ENCODE results near the gene ARHGAP45.
"Not testable (repeated sequence)": the region's sequence is repeated elsewhere in the genome, so short reads cannot be mapped to it uniquely, and the experiment has no call there.

The ARHGAP45 gene

GRCh38 chr19:1129084-1129483, 62.1 kb downstream of the ARHGAP45 start:
- not testable (repeated sequence) for H3K27me3 ChIP-seq (replicated peaks in 2 of 5; ENCODE audit: control insufficient read depth in 4 of 5, insufficient read depth in 5 of 5, low read length in 4 of 5); H3K27ac ChIP-seq (ENCODE audit: insufficient read depth in 1 of 2, low read depth in 1 of 2, low read length in 2 of 2, poor library complexity in 1 of 2, severe bottlenecking in 2 of 2); H3K9me3 ChIP-seq (ENCODE audit: control extremely low read depth in 1 of 5, control insufficient read depth in 4 of 5, insufficient read depth in 2 of 5, low read depth in 1 of 5, low read length in 4 of 5); H3K4me3 ChIP-seq (ENCODE audit: control insufficient read depth in 1 of 7, extremely low read depth in 1 of 7, insufficient read depth in 4 of 7, low read depth in 2 of 7, low read length in 6 of 7); DNase-seq
- CTCF ChIA-PET, result interaction anchor here (1.2 to 1.5 kb wide), 2 partner anchors 15 to 88 kb away, joined by 3 to 6 read pairs; no protein-coding TSS in a partner anchor
- H3K4me1 ChIP-seq (ENCODE audit: control extremely low read depth in 1 of 4, control insufficient read depth in 4 of 4, insufficient read depth in 4 of 4, low read length in 3 of 4), result peaks cover 0 to 63% (median 51%) of the 10 kb centered on the region in 4 experiments
- POLR2A ChIA-PET, result interaction anchor here (0.6 kb wide), 1 partner anchor 142 kb away, joined by 3 read pairs; no protein-coding TSS in a partner anchor
- 95% methylated on average over 5 of the region's 7 CpGs for WGBS (ENCODE audit: insufficient coverage)
- H3K36me3 ChIP-seq (ENCODE audit: control insufficient read depth in 4 of 4, insufficient read depth in 4 of 4, low read length in 3 of 4), result peaks cover 0 to 48% (median 28%) of the 10 kb centered on the region in 4 experiments

- Histone ChIP-seq H3K4me1 (ENCODE audit: control extremely low read depth in 1 of 4, control insufficient read depth in 4 of 4, insufficient read depth in 4 of 4, low read length in 3 of 4) (peaks cover 0 to 68% (median 54%) of the 10 kb centered on the region in 4 experiments), H3K4me3 (ENCODE audit: control insufficient read depth in 1 of 7, extremely low read depth in 1 of 7, insufficient read depth in 4 of 7, low read depth in 2 of 7, low read length in 6 of 7) (no peak overlapping the region), H3K27me3 (replicated peaks in 2 of 5; ENCODE audit: control insufficient read depth in 4 of 5, insufficient read depth in 5 of 5, low read length in 4 of 5) (no peaks in the 10 kb centered on the region), H3K9me3 (ENCODE audit: control extremely low read depth in 1 of 5, control insufficient read depth in 4 of 5, insufficient read depth in 2 of 5, low read depth in 1 of 5, low read length in 4 of 5) (no peaks in the 10 kb centered on the region), H3K27ac (ENCODE audit: insufficient read depth in 1 of 2, low read depth in 1 of 2, low read length in 2 of 2, poor library complexity in 1 of 2, severe bottlenecking in 2 of 2) (no peak overlapping the region), H3K36me3 (ENCODE audit: control insufficient read depth in 4 of 4, insufficient read depth in 4 of 4, low read length in 3 of 4) (peaks cover 0 to 48% (median 25%) of the 10 kb centered on the region in 4 experiments)
- ChIA-PET POLR2A (no interaction called here), CTCF (interaction anchor here (1.2 to 1.5 kb wide), 2 partner anchors 16 to 88 kb away, joined by 3 to 6 read pairs; no protein-coding TSS in a partner anchor)
- 97% methylated on average over 17 of the region's 18 CpGs for WGBS (ENCODE audit: insufficient coverage)
- DNase-seq, result no peak
Measured at GRCh38 chr19:1129535-1129934, 62.6 kb downstream of the ARHGAP45 start.

DNA sequence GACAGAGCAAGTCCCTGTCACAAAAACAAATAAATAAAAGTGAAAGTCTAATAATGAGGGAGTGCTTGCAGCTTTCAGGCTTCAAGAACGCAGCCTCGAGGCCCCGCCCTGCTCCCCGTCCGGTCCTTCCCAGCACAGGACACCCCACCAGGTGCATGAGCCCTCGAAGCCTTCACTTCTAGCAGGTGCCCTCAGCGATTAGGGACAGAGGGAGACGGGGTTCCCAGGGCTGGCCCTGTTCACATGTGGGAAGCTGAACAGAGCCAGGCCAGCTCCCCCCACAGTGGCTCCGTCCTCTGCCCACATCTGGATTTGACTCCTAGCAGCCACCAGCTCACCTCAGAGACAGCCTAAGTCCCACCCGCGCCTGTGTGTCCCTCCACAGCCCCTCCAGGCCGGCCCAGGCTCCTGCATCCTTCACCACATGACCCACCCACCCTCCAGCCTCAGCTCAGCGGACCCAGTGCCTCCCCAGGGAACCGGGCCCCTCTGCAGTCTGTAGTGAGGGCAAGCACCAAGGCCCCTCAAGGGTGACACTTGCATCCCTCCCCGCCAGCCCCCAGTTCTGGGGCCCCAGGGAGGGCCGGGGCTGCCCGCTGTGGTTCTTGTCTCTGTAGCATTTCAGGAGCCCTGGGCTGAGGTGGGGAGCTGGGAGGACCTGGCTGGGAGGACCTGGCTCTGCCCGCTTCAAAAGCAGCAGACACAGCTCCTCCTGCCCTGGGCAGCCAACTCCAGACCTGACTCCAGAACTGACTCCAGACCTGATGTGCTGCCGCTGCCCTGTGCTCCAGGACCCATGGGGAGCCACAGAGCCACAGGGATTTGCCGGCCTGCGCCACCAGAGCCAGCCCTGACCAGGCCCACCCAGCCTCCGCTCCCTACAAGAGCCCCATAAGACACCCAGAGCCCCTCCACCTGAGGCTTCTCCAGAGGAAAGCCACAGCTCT, 64.1 kb downstream of the ARHGAP45 start:
- Histone ChIP-seq H3K27ac (ENCODE audit: insufficient read depth in 1 of 2, low read depth in 1 of 2, low read length in 2 of 2, poor library complexity in 1 of 2, severe bottlenecking in 2 of 2) (peak overlapping the region; percentile 54 to 84), H3K27me3 (replicated peaks in 2 of 5; ENCODE audit: control insufficient read depth in 4 of 5, insufficient read depth in 5 of 5, low read length in 4 of 5) (no peaks in the 10 kb centered on the region), H3K4me3 (ENCODE audit: control insufficient read depth in 1 of 7, extremely low read depth in 1 of 7, insufficient read depth in 4 of 7, low read depth in 2 of 7, low read length in 6 of 7) (peak overlapping the region; percentile 64 to 88 (median 73)), H3K9me3 (ENCODE audit: control extremely low read depth in 1 of 5, control insufficient read depth in 4 of 5, insufficient read depth in 2 of 5, low read depth in 1 of 5, low read length in 4 of 5) (no peaks in the 10 kb centered on the region), H3K4me1 (ENCODE audit: control extremely low read depth in 1 of 4, control insufficient read depth in 4 of 4, insufficient read depth in 4 of 4, low read length in 3 of 4) (peaks cover 0 to 70% (median 62%) of the 10 kb centered on the region in 4 experiments), H3K36me3 (ENCODE audit: control insufficient read depth in 4 of 4, insufficient read depth in 4 of 4, low read length in 3 of 4) (peaks cover 0 to 49% (median 17%) of the 10 kb centered on the region in 4 experiments)
- 65% methylated on average over 19 of the region's 22 CpGs for WGBS (ENCODE audit: insufficient coverage)
- ChIA-PET POLR2A (interaction anchor here (0.5 to 1.4 kb wide), 6 partner anchors 11 to 142 kb away, joined by 3 to 4 read pairs (median 3); no protein-coding TSS in a partner anchor), CTCF (interaction anchor here (0.7 to 2.6 kb wide), 5 partner anchors 9 to 90 kb away, joined by 3 to 13 read pairs (median 5); no protein-coding TSS in a partner anchor)
- DNase-seq, result peak in 1 of 3 donors; percentile 19

DNA sequence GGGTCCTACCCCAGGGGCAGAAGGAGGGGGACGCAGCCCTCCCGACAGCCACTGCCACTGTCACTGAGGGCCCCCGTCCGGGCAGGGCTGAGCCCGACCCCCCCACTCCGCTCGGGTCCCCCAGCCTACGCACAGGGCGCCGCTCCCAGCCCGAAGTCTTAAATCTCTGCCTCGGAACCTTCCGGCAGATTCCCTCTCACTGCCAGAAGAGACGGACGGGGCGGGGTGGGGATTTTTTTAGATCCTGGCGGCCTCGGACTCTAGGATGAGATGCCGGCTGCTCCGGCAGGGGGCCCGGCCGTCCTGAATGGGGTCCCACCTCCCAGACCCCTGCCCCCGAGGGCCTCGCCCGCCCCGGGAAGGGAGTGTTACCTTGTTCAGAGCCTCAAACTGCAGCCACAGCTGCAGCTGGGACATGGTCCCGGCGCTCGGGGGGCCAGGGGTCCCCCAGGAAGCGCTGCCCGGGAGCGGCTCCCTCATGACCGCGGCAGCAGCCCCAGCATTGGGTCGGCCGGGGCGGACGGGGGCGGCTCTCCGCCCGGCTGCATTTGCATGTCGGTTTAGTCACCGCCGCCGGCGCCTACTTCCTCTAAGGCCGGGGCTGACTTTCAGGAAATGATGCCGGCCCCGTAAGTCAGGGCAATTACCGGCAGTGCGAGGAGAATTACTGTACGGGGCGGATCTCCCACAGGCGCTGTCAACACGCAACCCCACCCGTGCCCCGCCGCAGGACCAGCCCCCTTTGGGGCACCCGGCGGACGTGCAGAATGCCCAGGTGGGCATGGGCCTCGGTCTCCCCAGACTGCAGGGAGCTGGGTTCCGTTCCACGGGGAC, 65.0 kb downstream of the ARHGAP45 start:
- no peaks in the 10 kb centered on the region for H3K9me3 ChIP-seq (ENCODE audit: control extremely low read depth in 1 of 5, control insufficient read depth in 4 of 5, insufficient read depth in 2 of 5, low read depth in 1 of 5, low read length in 4 of 5)
- CTCF ChIA-PET, result interaction anchor here (0.7 to 2.6 kb wide), 4 partner anchors 18 to 89 kb away, joined by 3 to 13 read pairs (median 4); no protein-coding TSS in a partner anchor
- POLR2A ChIA-PET, result interaction anchor here (0.5 to 1.6 kb wide), 5 partner anchors 11 to 121 kb away, joined by 3 to 7 read pairs (median 4); no protein-coding TSS in a partner anchor
- H3K27me3 ChIP-seq (replicated peaks in 2 of 5; ENCODE audit: control insufficient read depth in 4 of 5, insufficient read depth in 5 of 5, low read length in 4 of 5), result no peaks in the 10 kb centered on the region
- H3K27ac ChIP-seq (ENCODE audit: insufficient read depth in 1 of 2, low read depth in 1 of 2, low read length in 2 of 2, poor library complexity in 1 of 2, severe bottlenecking in 2 of 2), result peak overlapping the region; percentile 54 to 84
- H3K36me3 ChIP-seq (ENCODE audit: control insufficient read depth in 4 of 4, insufficient read depth in 4 of 4, low read length in 3 of 4), result peaks cover 0 to 40% (median 12%) of the 10 kb centered on the region in 4 experiments
- WGBS (ENCODE audit: insufficient coverage), result 0% methylated on average over 61 of the region's 64 CpGs
- H3K4me3 ChIP-seq (ENCODE audit: control insufficient read depth in 1 of 7, extremely low read depth in 1 of 7, insufficient read depth in 4 of 7, low read depth in 2 of 7, low read length in 6 of 7), result peak overlapping the region; percentile 64 to 88 (median 73)
- peaks cover 0 to 73% (median 68%) of the 10 kb centered on the region in 4 experiments for H3K4me1 ChIP-seq (ENCODE audit: control extremely low read depth in 1 of 4, control insufficient read depth in 4 of 4, insufficient read depth in 4 of 4, low read length in 3 of 4)
- peak; percentile 89 to 95 (median 93) for DNase-seq

DNA sequence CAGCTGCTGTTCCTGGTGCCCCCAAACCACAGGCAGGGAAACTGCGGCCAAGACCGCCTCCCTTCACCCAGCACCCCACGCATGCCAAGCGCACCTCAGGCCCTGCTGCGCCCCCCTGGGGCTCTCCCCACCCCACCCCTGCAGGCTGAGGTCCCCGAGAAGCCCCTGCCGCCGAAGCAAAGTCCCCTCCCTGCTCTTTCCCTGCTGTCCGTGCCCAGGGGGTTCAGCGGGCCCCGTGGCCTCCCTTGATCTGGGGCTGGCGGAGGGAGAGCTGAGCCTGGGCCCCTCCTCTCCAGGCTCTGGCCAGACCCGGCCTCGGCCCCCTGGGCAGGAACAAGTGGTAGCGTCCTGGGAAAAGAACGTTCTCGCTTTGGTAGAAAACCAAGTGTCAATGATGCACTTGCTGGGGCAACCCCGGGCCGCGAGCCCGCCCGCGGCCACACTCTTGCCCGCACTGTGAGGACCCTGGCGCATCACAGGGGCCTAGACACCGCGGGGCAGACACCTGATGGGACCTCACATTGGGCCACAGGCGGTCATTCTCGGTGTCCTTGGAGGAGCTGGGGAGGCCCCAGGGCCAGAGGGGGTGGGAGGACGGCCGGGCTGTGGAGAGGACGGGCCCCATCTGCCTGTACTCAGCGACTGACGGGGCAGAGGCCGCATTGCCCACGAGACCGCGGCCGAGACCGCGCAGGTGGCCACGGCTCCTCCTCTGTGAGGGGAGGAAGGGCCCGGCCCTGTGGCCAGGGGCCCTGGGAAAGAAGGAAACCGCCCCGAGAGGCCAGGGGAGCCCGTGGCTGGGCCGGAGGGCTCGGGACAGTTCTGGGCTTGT, 65.8 kb downstream of the ARHGAP45 start:
- WGBS (ENCODE audit: insufficient coverage), result 12% methylated on average over 40 of the region's 48 CpGs
- peaks cover 0 to 31% (median 5%) of the 10 kb centered on the region in 4 experiments for H3K36me3 ChIP-seq (ENCODE audit: control insufficient read depth in 4 of 4, insufficient read depth in 4 of 4, low read length in 3 of 4)
- peak overlapping the region; percentile 64 to 88 (median 73) for H3K4me3 ChIP-seq (ENCODE audit: control insufficient read depth in 1 of 7, extremely low read depth in 1 of 7, insufficient read depth in 4 of 7, low read depth in 2 of 7, low read length in 6 of 7)
- peaks cover 0 to 74% (median 69%) of the 10 kb centered on the region in 4 experiments for H3K4me1 ChIP-seq (ENCODE audit: control extremely low read depth in 1 of 4, control insufficient read depth in 4 of 4, insufficient read depth in 4 of 4, low read length in 3 of 4)
- H3K27me3 ChIP-seq (replicated peaks in 2 of 5; ENCODE audit: control insufficient read depth in 4 of 5, insufficient read depth in 5 of 5, low read length in 4 of 5), result no peaks in the 10 kb centered on the region
- H3K27ac ChIP-seq (ENCODE audit: insufficient read depth in 1 of 2, low read depth in 1 of 2, low read length in 2 of 2, poor library complexity in 1 of 2, severe bottlenecking in 2 of 2), result peak overlapping the region; percentile 46 to 84
- peak in 2 of 3 donors; percentile 45 to 79 for DNase-seq
- POLR2A ChIA-PET, result interaction anchor here (1.0 to 1.6 kb wide), 3 partner anchors 10 to 53 kb away, joined by 3 to 7 read pairs (median 4); no protein-coding TSS in a partner anchor
- H3K9me3 ChIP-seq (ENCODE audit: control extremely low read depth in 1 of 5, control insufficient read depth in 4 of 5, insufficient read depth in 2 of 5, low read depth in 1 of 5, low read length in 4 of 5), result no peaks in the 10 kb centered on the region
- CTCF ChIA-PET, result interaction anchor here (0.9 to 2.6 kb wide), 5 partner anchors 16 to 69 kb away, joined by 3 to 13 read pairs (median 4); no protein-coding TSS in a partner anchor
